G401.6 (cell line): Measurements from ENCODE around the gene STK32C.

Source experiments
- FAIRE-seq: peaks from 2 replicates; lab custom pipeline; 2012; peaks lifted over from hg19 to GRCh38; lab: Jason Lieb, UNC

The STK32C gene

GRCh38 chr10:132181691-132182425 lies 125.9 kb downstream of the STK32C start:
- FAIRE-seq, result no peak

- no peak for FAIRE-seq
These were observed 127.0 kb downstream of the STK32C start for GRCh38 chr10:132180736-132181135.

GRCh38 chr10:132179551-132180392 lies 128.0 kb downstream of the STK32C start:
- no peak for FAIRE-seq

GRCh38 chr10:132178672-132179545 lies 128.8 kb downstream of the STK32C start:
- FAIRE-seq, result no peak

- FAIRE-seq, result no peak
These were observed 129.7 kb downstream of the STK32C start for GRCh38 chr10:132178046-132178445.

DNA sequence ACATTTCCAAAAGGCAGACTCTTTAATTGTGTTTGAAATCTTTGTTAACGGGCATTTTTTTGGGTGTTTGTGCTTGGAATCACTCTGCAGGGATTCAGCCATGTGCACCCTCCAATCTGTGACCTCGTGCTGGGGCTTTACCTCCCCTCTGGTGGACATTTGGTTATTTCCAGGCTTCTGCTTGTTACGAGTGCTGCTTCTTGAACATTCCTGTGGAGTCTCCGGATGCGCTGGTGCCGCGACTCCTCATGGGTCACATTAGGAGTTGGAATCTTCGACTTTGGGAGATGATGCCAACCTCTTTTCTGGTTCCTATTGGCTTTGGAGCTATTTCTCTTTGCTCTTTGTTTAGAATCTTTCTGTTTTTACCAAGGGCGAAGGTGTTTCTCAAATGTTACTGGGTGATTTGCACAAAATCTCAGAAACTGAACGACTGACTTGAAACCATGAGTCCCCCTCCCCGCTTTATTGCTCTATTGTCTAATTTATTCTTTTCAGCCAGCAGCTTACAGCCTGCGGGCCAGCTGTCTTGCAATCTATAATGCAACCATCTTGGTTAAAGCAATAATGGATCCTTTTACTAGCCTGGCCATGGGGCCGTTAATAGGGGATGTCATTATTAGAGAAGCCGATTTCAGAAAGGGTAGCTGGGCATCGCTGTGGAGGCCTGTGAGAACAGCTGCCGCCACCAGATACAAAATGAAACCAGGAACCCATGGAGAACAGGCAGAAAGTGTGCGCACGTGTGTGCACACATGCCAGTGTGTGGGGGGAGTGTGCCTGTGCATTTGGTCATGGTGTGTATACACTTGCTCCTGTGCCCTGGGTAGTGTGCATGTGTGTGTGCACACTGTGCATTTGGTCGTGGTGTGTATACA lies 130.9 kb downstream of the STK32C start:
- no peak for FAIRE-seq

DNA sequence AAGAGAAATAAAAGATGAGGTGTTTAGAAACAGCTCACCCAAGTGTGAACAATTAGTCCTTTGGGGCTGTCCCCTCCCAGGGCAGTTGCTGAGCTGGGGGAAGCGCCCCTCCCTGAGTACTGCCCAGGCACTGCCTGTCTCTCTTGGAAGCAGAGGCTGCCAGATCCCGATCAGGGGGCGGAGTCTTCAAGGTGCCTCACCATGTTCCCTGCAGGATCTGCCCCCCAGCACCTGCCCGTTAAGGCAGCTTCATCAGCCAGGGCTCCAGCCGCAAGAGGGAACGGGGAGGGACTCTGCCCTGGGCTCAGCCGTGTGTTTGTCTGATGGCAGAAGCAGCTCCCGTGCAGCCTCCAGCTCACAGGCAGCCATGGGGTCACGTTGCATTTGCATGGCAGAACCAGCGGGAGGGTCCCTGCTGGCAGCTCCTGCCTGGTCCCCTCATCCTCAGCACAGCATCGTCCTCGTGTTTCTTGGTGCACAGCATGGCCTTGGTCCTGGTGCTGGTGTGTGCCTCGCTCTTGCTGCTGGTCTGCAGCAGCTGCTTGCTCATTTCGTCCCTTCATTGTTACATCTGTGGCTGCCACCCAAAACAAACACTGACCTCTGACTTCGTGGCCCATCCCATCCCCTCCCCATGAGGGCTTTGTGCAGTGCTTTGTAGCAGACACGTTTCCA lies 131.7 kb downstream of the STK32C start:
- FAIRE-seq, result no peak

GRCh38 chr10:132175408-132175807 lies 132.3 kb downstream of the STK32C start:
- FAIRE-seq, result no peak

DNA sequence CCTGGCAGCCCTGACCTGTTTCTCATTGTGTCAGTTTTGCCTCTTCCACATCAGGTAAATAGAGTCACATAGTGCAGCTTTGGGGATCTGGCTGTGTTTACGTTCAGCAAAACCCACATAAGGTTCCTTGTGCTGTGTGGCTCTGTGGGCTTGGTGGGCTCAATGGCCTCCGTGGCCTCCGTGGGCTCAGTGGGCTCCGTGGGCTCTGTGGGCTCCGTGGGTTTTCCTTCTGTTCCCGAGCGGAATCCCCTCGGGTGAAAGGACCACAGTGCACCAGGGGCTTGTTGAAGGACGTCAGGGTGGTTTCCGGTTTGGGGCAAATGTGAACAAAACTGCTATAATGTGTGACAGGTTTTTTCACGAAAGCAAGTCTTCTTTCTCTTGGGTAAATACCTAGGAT lies 133.5 kb downstream of the STK32C start:
- FAIRE-seq, result no peak

- FAIRE-seq, result no peak
These were observed 134.6 kb downstream of the STK32C start for GRCh38 chr10:132173185-132173584.

DNA sequence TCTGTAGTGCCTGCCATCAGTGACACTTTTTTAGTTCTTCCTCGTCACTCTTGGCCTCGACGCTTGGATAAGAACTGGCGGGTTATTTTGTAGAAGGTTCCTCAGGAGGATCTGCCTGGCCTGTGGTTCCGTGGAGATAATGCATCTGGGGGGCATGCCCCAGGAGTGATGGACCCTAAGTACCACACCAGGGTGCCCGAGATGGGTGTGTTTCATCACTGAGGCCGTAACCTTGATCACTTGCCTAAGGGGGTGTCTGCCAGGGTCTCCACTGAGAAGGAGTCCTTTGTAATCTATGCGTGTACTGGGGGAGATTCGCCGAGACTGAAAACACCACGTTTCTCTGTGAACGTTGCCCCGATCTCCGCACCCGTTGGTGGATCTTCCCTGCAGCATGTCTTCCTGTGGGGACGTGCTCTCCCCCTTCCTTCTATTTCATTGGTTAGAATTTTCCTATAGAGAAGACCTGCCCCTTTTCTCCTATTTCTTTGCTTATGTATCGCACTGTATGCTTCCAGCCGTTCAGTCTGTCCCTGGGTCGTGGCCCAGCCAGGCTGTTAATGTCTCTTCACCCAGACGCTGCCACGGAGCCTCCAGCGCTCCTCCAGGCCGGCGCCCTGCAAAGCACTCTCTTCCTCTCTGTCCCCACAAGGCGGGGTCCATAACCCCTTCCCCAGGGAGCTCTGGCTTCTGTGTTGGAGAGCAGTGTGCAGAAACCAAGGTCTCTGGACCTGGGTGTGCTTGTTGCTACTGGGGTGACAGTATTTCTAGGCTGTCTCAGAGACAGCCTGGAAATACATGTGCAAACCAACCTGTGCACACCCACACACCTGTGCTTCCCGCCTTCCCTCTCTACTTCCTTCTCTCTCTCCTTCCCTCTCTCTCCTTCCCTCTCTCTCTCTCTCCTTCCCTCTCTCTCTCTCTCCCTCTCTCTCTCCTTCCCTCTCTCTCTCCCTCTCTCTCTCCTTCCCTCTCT lies 135.4 kb downstream of the STK32C start:
- FAIRE-seq, result no peak

- FAIRE-seq, result no peak
These were observed 137.0 kb downstream of the STK32C start for GRCh38 chr10:132170561-132171361.

- no peak for FAIRE-seq
These were observed 137.8 kb downstream of the STK32C start for GRCh38 chr10:132169766-132170560.

- FAIRE-seq, result no peak
These were observed 138.6 kb downstream of the STK32C start for GRCh38 chr10:132169031-132169765.

GRCh38 chr10:132168571-132169030 lies 139.1 kb downstream of the STK32C start:
- FAIRE-seq, result no peak

- no peak for FAIRE-seq
These were observed 139.8 kb downstream of the STK32C start for GRCh38 chr10:132167976-132168375.

DNA sequence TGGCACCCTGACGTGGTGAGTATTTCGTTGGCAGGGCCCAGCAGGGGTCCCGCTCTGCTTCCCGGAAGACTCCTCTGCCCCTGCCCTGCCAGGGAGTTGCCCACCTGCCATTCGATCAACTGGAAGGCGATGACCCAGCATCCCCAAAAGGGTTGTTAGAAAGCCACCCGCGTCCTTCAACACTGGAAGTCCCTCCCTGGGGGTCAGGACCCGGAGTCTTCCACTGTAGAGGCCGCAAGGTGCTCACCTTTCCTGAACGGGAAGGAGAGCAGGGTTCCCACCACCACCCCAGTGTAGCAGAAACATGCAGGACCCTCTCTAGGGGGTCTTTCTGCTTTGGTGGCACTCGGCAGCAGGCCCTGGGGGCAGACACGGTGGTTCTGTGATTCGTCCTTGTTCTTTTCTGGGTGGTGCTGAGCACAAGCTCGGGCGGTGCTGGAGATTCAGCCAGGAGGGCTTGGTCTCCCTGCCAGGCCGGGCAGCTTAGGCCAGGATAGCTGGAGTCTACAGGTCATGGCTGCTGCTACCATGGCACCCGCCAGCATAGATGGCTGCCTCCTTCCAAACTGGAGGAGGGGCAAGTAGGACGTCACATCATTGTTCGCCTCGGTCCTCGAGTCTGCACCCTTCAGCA lies 140.6 kb downstream of the STK32C start:
- FAIRE-seq, result no peak
